HPDE6-E6E7 (cell line): Measurements from ENCODE around the gene MAST4.

Experiments used
- DNase-seq: peaks from one replicate; pipeline ENCODE4 v3.0.0; 2011; ENCODE audit warnings: missing footprints; ENCODE audit errors: extremely low spot score

Gene MAST4

DNA sequence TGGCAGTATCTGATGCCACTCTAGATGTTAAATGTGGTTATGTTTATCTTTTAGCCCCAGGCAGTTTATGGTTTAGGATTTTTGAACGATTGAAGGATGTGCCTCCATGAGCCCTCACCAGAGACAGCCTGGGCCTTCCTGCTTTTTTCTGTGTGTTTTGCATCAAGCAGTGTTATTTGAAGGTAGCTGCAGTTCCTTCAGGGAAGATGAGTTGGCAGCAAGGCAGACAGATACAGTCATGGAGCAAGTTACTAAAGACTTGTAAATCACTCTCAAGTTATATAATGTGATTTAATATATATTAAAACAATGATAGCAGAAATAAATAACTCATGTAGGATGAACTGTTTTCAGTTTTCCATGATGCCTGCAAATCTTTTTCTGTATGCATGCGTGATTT, 395.6 kb downstream of the MAST4 start:
- no peak for DNase-seq

DNA sequence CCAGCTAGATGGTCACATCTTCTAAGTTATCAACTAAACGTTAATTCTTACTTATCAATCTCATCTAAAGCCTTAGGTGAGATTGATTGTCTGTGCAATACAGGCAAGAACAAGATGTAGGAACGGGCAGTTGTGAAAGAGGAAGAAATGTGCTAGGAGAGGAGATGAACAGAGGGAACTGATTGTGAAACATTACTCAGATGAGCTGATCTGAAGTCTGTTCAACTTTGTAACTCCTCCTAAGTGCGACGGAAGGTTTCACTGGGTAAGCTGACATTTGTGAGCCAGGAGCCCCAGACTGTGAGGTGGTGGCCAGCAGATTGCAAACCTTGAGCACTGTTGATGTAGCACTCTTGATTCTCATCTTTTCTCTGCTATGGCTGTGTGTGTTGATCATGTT, 396.4 kb downstream of the MAST4 start:
- DNase-seq, result no peak

DNA sequence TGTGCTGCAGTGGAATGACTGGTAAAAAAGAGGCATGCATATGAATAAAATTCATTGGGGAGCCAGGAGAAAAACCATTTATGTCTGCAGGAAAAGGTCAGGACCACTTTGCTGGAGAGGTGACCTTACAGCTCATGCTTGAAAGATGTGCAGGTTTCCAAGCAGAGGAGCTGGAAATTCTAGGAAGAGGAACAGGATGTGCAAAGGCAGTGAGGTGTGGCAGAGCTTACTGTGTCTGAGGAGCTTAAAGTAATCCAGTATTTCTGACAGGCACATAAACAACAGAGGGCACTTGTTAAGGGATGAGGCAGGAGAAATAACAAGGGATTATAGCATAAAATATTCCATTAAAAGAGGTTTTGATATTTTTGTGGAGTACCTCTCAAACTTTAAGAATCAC, 397.3 kb downstream of the MAST4 start:
- no peak for DNase-seq

DNA sequence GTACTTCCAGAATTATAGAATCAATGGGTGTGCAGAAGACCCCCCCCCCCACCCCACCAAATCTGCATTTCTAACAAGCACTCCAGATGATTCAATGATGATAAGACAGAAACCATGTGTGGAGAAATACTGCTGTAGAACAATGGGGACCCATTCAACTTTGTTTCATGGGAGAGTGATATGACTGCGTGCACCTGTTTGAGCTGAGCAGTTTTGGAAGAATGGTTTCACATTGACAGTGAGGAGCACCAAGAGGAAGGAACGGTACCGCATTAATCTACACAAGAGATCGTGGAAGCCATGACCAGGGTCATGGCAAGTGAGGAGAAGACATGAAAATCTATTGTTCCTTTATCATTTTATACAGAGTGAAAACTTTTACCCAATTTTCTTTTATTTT, 397.7 kb downstream of the MAST4 start:
- no peak for DNase-seq

- no peak for DNase-seq
Measured at GRCh38 chr5:66994790-66995189, 398.6 kb downstream of the MAST4 start.

DNA sequence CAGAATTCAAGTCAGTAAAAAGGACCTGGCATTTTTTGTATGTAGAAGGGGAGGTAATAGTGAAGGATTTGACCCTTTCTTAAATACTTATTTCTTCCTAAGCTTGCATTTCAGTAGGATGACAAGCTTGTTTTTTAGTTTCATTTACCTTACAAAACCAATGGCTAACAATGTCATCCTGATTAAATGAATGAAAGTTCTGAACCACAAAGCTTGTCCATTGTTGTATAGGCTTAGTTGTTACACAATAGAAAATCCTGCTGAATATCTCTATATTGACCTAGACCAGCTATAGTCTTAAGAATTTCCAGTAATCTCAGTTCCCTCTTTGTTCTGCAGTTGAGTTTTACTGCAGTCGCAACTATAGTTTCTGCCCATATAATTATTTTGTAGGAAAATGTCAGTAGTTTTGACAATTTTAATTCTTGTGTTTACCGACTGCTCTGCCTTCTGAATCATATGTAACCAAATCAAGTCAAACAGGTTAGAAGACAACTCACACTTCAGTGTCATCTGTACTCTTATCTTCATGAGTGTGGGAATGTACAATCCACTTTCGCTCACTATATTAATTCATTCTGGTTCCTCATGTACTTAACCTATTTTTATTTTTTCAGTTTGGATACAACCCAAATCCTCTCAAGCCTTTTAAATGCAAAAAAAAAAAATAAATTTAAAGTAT, 404.7 kb downstream of the MAST4 start:
- no peak for DNase-seq

DNA sequence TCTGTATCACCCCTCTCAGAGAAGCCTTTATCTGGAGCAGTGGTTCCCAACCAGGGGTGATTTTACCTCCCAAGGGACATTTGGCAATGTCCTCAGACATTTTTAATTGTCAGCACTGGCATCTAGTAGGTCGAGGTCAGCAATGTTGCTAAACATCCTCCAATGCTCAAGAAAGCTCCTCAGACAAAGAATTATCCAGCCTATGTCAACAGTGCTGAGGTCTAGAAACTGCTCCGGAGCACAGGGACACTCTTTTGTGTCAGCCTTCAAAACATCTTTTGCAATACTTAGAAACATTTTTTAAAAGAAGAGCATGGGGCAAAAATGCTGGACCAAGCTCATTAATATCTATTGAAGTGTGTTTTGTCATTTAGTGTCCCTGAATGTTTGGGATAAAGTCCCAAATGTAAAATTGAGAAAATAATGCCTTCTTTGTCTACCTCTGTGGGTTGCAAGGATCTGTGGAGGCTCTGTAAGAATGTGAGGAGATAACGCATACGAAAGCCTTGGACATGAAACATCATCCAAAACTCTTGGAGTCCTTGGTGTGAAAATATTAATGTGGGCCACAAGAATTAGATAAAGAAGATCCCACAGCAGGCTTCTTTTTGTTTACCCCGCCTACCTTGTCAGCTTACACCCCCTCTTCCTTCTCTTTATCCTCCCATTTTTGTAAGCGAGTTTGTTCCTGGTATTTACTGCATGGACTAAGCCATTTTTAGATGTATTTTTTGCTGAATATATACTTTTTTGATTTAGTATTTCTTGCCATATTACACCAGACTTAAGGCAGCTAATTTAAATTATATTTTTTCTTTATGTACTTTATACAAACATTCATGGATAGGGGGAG, 406.9 kb downstream of the MAST4 start:
- DNase-seq, result no peak

GRCh38 chr5:67003685-67003934, 407.4 kb downstream of the MAST4 start:
- DNase-seq, result no peak

GRCh38 chr5:67003935-67004729, 407.9 kb downstream of the MAST4 start:
- DNase-seq, result peak; percentile 87

DNA sequence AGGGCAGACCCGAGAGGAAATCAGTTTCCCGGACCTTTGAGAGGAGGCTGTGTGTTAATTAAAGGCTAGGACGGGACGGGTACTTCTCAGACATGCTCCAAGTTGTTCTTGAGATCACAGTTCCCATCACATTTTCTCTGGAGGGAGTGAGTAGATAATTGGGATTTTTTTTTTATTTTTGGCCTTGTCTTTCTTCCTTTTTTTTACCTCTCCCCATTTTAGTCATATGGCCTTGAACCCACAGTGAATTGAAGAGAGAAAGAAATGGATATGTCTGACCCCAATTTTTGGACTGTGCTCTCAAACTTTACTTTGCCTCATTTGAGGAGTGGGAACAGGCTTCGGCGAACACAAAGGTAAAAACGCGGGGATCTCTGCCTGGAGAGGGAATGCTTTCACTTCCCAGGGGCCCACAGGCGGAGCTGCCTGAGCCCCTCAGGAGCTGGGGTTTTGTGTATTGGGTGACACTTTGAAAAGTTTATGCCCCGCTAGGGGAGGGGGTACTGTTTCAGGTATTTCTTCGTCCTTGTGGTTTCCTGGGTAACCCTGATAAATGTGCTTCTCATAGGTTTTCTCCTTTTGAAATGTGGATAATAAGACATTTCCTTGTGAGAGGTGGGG, 408.6 kb downstream of the MAST4 start:
- no peak for DNase-seq

DNA sequence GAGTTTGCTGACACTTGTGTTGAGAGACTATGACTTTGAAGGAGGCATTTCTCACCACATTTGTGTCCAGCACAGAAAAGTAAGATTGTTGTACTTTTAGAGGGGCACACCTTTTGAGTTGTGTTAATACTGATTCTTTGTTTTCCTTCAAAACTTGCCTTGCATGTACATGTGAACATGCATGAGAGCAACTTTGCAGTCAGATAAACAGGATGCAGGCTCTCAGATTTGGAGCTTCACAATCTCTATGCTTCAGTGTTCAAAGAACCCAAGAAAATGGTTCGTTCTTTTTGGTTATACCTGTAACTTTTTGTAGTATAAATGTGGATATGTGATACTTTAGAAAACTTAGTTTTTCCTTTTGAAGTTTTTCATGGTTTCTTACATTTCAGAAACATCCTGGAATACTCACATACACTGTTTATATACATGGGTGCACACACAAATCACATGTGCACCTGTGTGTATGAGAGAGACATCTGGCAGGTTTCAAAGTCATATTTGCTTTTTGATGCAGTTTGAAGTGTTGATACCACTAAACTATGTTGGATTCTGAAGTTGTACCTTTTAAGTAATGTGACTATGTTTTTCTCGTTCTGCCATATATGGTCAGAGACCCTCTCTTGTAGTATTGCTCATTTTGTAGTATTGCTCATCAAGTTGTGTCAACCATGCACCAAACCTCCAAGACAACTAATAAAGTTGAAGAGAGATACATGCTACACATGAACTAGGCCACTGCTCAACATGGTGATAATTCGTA, 409.7 kb downstream of the MAST4 start:
- DNase-seq, result no peak

- DNase-seq, result no peak
Measured at GRCh38 chr5:67006500-67006848, 410.3 kb downstream of the MAST4 start.

DNA sequence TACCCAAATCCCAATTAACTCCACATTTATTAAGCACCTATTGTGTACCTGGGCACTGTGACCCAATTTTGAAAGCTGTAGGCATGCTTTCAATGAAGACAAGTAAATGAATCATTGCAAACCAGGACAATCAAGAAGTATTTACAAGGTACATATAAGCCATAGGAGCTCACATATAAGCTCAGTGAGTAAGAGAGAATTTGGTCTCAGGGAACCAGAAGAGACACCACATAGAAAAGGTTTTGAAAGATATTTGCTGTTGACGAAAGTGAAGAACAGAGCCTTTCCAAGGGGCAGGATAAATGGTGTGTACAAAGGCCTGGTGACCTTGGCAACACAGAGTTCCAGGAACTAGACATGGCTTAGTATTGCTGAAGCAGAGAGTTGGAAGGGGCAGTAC, 412.8 kb downstream of the MAST4 start:
- no peak for DNase-seq

DNA sequence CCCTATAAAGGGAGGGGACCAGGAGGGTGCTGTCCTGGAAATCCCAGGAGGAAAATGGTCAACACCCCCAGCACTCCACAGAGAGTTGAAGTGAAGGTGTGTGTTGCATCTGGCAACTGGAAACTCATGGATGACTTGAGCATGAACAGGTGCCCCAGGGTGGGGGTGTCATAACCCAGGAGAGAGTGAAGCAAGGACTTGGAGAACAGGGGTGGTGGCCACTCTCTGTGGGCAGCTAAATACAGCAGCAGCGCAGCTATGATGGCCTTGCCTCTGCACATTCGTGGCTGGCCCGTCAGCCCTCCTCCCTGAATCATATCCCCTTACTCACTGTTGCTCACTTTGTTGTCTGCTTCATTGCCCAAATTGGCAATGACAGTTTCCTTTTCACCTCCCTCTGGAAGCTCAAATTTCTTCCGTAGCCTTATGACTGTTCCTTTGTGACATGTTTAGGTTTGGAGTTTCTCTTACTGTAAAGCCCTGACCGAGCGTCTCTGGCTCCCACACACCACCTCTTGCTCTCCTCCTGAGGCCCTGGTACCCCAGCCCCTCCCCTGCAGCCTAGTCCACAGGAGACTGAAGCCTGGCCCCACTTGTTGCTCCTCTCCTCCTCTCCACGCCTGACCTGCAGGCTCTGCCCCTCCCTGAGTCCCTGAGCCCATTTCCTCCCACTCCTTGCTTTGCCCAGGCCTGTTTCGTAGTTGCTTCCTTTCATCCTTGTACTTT, 414.7 kb downstream of the MAST4 start:
- DNase-seq, result peak; percentile 66

DNA sequence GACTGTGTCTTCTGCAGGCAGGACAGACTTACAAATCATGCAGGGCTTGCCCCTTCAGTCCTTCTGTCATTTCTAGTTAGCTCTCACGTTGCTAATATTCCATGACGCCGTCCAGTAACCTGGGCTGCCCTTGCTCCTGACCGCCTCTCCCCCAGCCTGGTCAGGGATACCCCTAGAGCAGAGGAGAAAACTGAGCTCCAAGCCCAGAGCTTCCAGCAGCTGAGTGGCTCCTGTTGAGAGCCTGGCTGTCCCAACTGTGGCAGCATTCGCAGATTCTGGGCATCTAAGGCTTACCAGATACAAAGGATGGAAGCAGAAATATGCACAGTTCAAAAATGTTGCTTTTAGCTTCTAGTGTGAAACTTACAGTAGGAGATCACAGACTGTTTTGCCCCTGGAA, 415.2 kb downstream of the MAST4 start:
- DNase-seq, result no peak

- DNase-seq, result peak; percentile 51
Measured at GRCh38 chr5:67012171-67012570, 416.0 kb downstream of the MAST4 start.

- DNase-seq, result no peak
Measured at GRCh38 chr5:67013719-67014118, 417.5 kb downstream of the MAST4 start.

- DNase-seq, result no peak
Measured at GRCh38 chr5:67014191-67014590, 418.0 kb downstream of the MAST4 start.

DNA sequence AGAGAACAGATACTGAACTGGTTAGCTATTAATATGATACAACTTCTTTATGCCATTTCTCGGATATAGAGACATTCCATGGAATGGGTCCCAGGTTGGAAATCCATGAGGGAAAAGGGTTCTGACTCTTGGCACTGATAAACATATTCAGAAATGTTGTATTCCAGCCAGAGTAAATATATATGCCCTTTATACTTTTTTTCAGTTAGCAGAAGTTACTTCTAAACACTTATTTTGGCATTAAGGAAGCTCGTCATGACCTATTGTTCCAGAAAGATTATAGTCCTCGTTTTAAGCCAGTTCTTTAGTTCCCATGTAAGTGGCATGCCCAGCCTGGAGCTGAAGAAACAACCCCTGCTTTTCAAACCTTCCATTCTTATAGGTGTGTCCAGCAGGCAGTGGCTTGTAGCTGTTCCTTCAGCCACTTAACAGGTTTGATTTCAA, 418.8 kb downstream of the MAST4 start:
- DNase-seq, result no peak

- DNase-seq, result no peak
Measured at GRCh38 chr5:67015541-67016191, 419.5 kb downstream of the MAST4 start.
